Activated T-cell treated with anti-CD3 and anti-CD28 coated beads, Interleukin-2, amount 50 U/mL, for 24 hours (primary cell): ENCODE data around the gene ATP8A1.

ENCODE experiments used
- DNase-seq: peaks from one replicate; pipeline ENCODE4 v3.0.0-alpha.2; 2020
- H3K27ac Mint-ChIP-seq: 2 replicates; pipeline ENCODE4 v1.8.0; 2020; ENCODE audit warnings: mild to moderate bottlenecking, mixed read lengths
- H3K27me3 Mint-ChIP-seq: 2 replicates; pipeline ENCODE4 v1.8.0; 2020; ENCODE audit warnings: mixed read lengths
- H3K36me3 Mint-ChIP-seq: 2 replicates; pipeline ENCODE4 v1.8.0; 2020; ENCODE audit warnings: low read depth, mixed read lengths
- H3K4me1 Mint-ChIP-seq: 2 replicates; pipeline ENCODE4 v1.8.0; 2020; ENCODE audit warnings: low read depth, mixed read lengths
- H3K4me3 Mint-ChIP-seq: 2 replicates; pipeline ENCODE4 v1.8.0; 2020; ENCODE audit warnings: mild to moderate bottlenecking, moderate library complexity, mixed read lengths
- H3K9me3 Mint-ChIP-seq: 2 replicates; pipeline ENCODE4 v1.8.0; 2020; ENCODE audit warnings: mixed read lengths

The ATP8A1 gene

GRCh38 chr4:42453612-42454011, 203.3 kb downstream of the ATP8A1 start:
- Mint-ChIP-seq H3K9me3 (no peaks in the 10 kb centered on the region), H3K27me3 (no peaks in the 10 kb centered on the region), H3K36me3 (peaks cover 69% of the 10 kb centered on the region), H3K4me3 (no peak overlapping the region), H3K27ac (no peak overlapping the region), H3K4me1 (no peaks in the 10 kb centered on the region)
- DNase-seq: no peak

- no peaks in the 10 kb centered on the region for H3K4me1 Mint-ChIP-seq
- H3K27me3 Mint-ChIP-seq: no peaks in the 10 kb centered on the region
- no peak overlapping the region for H3K27ac Mint-ChIP-seq
- no peak for DNase-seq
- no peaks in the 10 kb centered on the region for H3K9me3 Mint-ChIP-seq
- H3K36me3 Mint-ChIP-seq: peaks cover 66% of the 10 kb centered on the region
- H3K4me3 Mint-ChIP-seq: no peak overlapping the region
Observed at GRCh38 chr4:42452823-42453222, 204.1 kb downstream of the ATP8A1 start.

GRCh38 chr4:42446823-42447222, 210.1 kb downstream of the ATP8A1 start:
- Mint-ChIP-seq H3K4me3 (no peak overlapping the region), H3K27me3 (no peaks in the 10 kb centered on the region), H3K36me3 (peaks cover 82% of the 10 kb centered on the region), H3K27ac (no peak overlapping the region), H3K4me1 (no peaks in the 10 kb centered on the region), H3K9me3 (no peaks in the 10 kb centered on the region)
- no peak for DNase-seq

GRCh38 chr4:42445038-42445437, 211.9 kb downstream of the ATP8A1 start:
- Mint-ChIP-seq H3K27me3 (no peaks in the 10 kb centered on the region), H3K36me3 (peaks cover 71% of the 10 kb centered on the region), H3K4me3 (no peak overlapping the region), H3K27ac (no peak overlapping the region), H3K4me1 (no peaks in the 10 kb centered on the region), H3K9me3 (no peaks in the 10 kb centered on the region)
- DNase-seq: no peak

GRCh38 chr4:42442601-42443000, 214.3 kb downstream of the ATP8A1 start:
- no peaks in the 10 kb centered on the region for H3K27me3 Mint-ChIP-seq

GRCh38 chr4:42440083-42440482, 216.8 kb downstream of the ATP8A1 start:
- Mint-ChIP-seq H3K36me3 (peaks cover 74% of the 10 kb centered on the region), H3K27ac (no peak overlapping the region)

More at GRCh38 chr4:42442601-42443000, 214.3 kb downstream of the ATP8A1 start:
- Mint-ChIP-seq H3K4me3 (no peak overlapping the region), H3K9me3 (no peaks in the 10 kb centered on the region), H3K4me1 (no peaks in the 10 kb centered on the region), H3K27ac (no peak overlapping the region), H3K36me3 (peaks cover 72% of the 10 kb centered on the region)
- DNase-seq: no peak

GRCh38 chr4:42436928-42437565, 219.9 kb downstream of the ATP8A1 start:
- no peak for DNase-seq
- Mint-ChIP-seq H3K4me3 (no peak overlapping the region), H3K4me1 (no peaks in the 10 kb centered on the region), H3K9me3 (no peaks in the 10 kb centered on the region), H3K27ac (no peak overlapping the region), H3K36me3 (peaks cover 64% of the 10 kb centered on the region), H3K27me3 (no peaks in the 10 kb centered on the region)

More at GRCh38 chr4:42440083-42440482, 216.8 kb downstream of the ATP8A1 start:
- Mint-ChIP-seq H3K27me3 (no peaks in the 10 kb centered on the region), H3K9me3 (no peaks in the 10 kb centered on the region), H3K4me1 (no peaks in the 10 kb centered on the region), H3K4me3 (no peak overlapping the region)
- no peak for DNase-seq

GRCh38 chr4:42428036-42428435, 228.9 kb downstream of the ATP8A1 start:
- Mint-ChIP-seq H3K27me3 (no peaks in the 10 kb centered on the region), H3K4me3 (no peak overlapping the region), H3K36me3 (peaks cover 64% of the 10 kb centered on the region), H3K9me3 (no peaks in the 10 kb centered on the region), H3K27ac (no peak overlapping the region), H3K4me1 (no peaks in the 10 kb centered on the region)
- DNase-seq: no peak

- H3K4me3 Mint-ChIP-seq: no peak overlapping the region
- DNase-seq: no peak
- H3K36me3 Mint-ChIP-seq: peaks cover 76% of the 10 kb centered on the region
- H3K9me3 Mint-ChIP-seq: no peaks in the 10 kb centered on the region
- no peak overlapping the region for H3K27ac Mint-ChIP-seq
- no peaks in the 10 kb centered on the region for H3K4me1 Mint-ChIP-seq
- H3K27me3 Mint-ChIP-seq: no peaks in the 10 kb centered on the region
Observed at GRCh38 chr4:42425146-42426065, 231.5 kb downstream of the ATP8A1 start.

- DNase-seq: no peak
- no peaks in the 10 kb centered on the region for H3K4me1 Mint-ChIP-seq
- no peak overlapping the region for H3K27ac Mint-ChIP-seq
- no peaks in the 10 kb centered on the region for H3K9me3 Mint-ChIP-seq
- H3K4me3 Mint-ChIP-seq: no peak overlapping the region
- H3K36me3 Mint-ChIP-seq: peaks cover 78% of the 10 kb centered on the region
- H3K27me3 Mint-ChIP-seq: no peaks in the 10 kb centered on the region
Observed at GRCh38 chr4:42420140-42420539, 236.8 kb downstream of the ATP8A1 start.

- H3K4me1 Mint-ChIP-seq: no peaks in the 10 kb centered on the region
- H3K27me3 Mint-ChIP-seq: no peaks in the 10 kb centered on the region
- H3K4me3 Mint-ChIP-seq: no peak overlapping the region
- DNase-seq: no peak
- H3K27ac Mint-ChIP-seq: no peak overlapping the region
- H3K9me3 Mint-ChIP-seq: no peaks in the 10 kb centered on the region
- H3K36me3 Mint-ChIP-seq: peaks cover 90% of the 10 kb centered on the region
Observed at GRCh38 chr4:42417550-42417949, 239.4 kb downstream of the ATP8A1 start.

GRCh38 chr4:42416017-42416416, 240.9 kb downstream of the ATP8A1 start:
- H3K4me3 Mint-ChIP-seq: no peak overlapping the region
- no peak for DNase-seq
- H3K4me1 Mint-ChIP-seq: no peaks in the 10 kb centered on the region
- H3K27ac Mint-ChIP-seq: no peak overlapping the region
- no peaks in the 10 kb centered on the region for H3K27me3 Mint-ChIP-seq
- H3K36me3 Mint-ChIP-seq: peaks cover 88% of the 10 kb centered on the region
- H3K9me3 Mint-ChIP-seq: no peaks in the 10 kb centered on the region

GRCh38 chr4:42415281-42415680, 241.6 kb downstream of the ATP8A1 start:
- Mint-ChIP-seq H3K27ac (no peak overlapping the region), H3K4me1 (no peaks in the 10 kb centered on the region), H3K4me3 (no peak overlapping the region), H3K36me3 (peaks cover 86% of the 10 kb centered on the region), H3K9me3 (no peaks in the 10 kb centered on the region), H3K27me3 (no peaks in the 10 kb centered on the region)
- no peak for DNase-seq

- DNase-seq: no peak
- Mint-ChIP-seq H3K9me3 (no peaks in the 10 kb centered on the region), H3K36me3 (peaks cover 63% of the 10 kb centered on the region), H3K4me1 (no peaks in the 10 kb centered on the region), H3K27me3 (no peaks in the 10 kb centered on the region), H3K4me3 (no peak overlapping the region), H3K27ac (no peak overlapping the region)
Observed at GRCh38 chr4:42412251-42412650, 244.7 kb downstream of the ATP8A1 start.

- Mint-ChIP-seq H3K4me1 (no peaks in the 10 kb centered on the region), H3K27ac (no peak overlapping the region), H3K9me3 (no peaks in the 10 kb centered on the region), H3K4me3 (no peak overlapping the region), H3K27me3 (no peaks in the 10 kb centered on the region), H3K36me3 (peaks cover 61% of the 10 kb centered on the region)
- DNase-seq: no peak
Observed at GRCh38 chr4:42411803-42412202, 245.1 kb downstream of the ATP8A1 start.
